Endothelial cell of umbilical vein (primary cell): Measurements from ENCODE around the gene CALR3. TPM values are rescaled to one million over a fixed set of nuclear protein-coding genes. Genes with fewer than 3 reads are reported as not detected.

Experiments used
- BruUV-seq: library from RNA; stranded (reverse); fragments of 400-500 nt; replicated peaks from 2 replicates; lab custom pipeline; 2021; lab: Mats Ljungman, UMichigan
- CTCF ChIA-PET: fragments of 300-600, 350-600 bp; sonication (Branson Sonifier 250); formaldehyde crosslinking; loops from one replicate; lab custom pipeline; 2021; ENCODE audit warnings: antibody characterized with exemption, inconsistent platforms; lab: Charles Lee
- POLR2A ChIA-PET: fragments of 300-600, 350-600 bp; sonication (Branson Sonifier 250); formaldehyde crosslinking; loops from one replicate; lab custom pipeline; 2021; ENCODE audit warnings: antibody characterized with exemption, inconsistent platforms; lab: Charles Lee
- DNase-seq: peaks from one replicate; pipeline ENCODE4 v3.0.0-alpha.2; 2011; ENCODE audit warnings: low read depth, low spot score
- FAIRE-seq: peaks from 2 replicates; lab custom pipeline; 2011; peaks lifted over from hg19 to GRCh38; lab: Jason Lieb, UNC
- H2AFZ ChIP-seq: 2 replicates; pipeline ENCODE4 v1.6.0; 2012; ENCODE audit warnings: low read depth, low read length, control low read depth, inconsistent platforms
- H3K27ac ChIP-seq: 2 replicates; pipeline ENCODE4 v1.5.1; 2011; ENCODE audit warnings: low read depth, mild to moderate bottlenecking, control low read depth, low read length, moderate library complexity; ENCODE audit not compliant: insufficient read depth
- H3K27me3 ChIP-seq, 2 experiments: 2 replicates each; pipeline versions ENCODE4 v1.6.0 to v1.6.1; 2011; ENCODE audit warnings: low read length in 2 of 2, mixed read lengths in 1 of 2; ENCODE audit not compliant: control insufficient read depth in 2 of 2, insufficient read depth in 2 of 2
- H3K36me3 ChIP-seq, 2 experiments: 2 replicates in 1 of 2; 3 replicates in 1 of 2; pipeline ENCODE4 v1.5.1; 2011; ENCODE audit warnings: low read length in 2 of 2, mild to moderate bottlenecking in 1 of 2, moderate library complexity in 1 of 2; ENCODE audit not compliant: control insufficient read depth in 2 of 2, insufficient read depth in 2 of 2; ENCODE audit errors: extremely low read depth in 1 of 2
- H3K4me1 ChIP-seq: 3 replicates; pipeline ENCODE4 v1.5.1; 2011; ENCODE audit warnings: mild to moderate bottlenecking, low read length; ENCODE audit not compliant: control insufficient read depth, insufficient read depth; ENCODE audit errors: extremely low read depth
- H3K4me2 ChIP-seq: 2 replicates; pipeline ENCODE4 v1.6.1; 2011; ENCODE audit warnings: low read length, control low read depth, mixed read lengths; ENCODE audit not compliant: insufficient read depth
- H3K4me3 ChIP-seq, 3 experiments: fragments of 200-600 bp in 1 of 3; sonication (generic), shearing (Covaris generic) in 1 of 3; replicated peaks in 1 of 3; 2 replicates each; pipeline ENCODE4 v1.5.1; 2011 to 2016; ENCODE audit warnings: control low read depth in 3 of 3, low read length in 3 of 3, mild to moderate bottlenecking in 2 of 3, inconsistent platforms in 1 of 3, low read depth in 1 of 3, moderate library complexity in 1 of 3; ENCODE audit not compliant: insufficient read depth in 1 of 3
- H3K79me2 ChIP-seq: 2 replicates; pipeline ENCODE4 v1.6.0; 2012; ENCODE audit warnings: low read length, inconsistent platforms; ENCODE audit not compliant: control insufficient read depth, insufficient read depth
- H3K9ac ChIP-seq: replicated peaks from 2 replicates; pipeline ENCODE3; 2011; ENCODE audit warnings: low read length, control low read depth; ENCODE audit not compliant: insufficient read depth; ENCODE audit errors: extremely low read depth
- H3K9me1 ChIP-seq: replicated peaks from 3 replicates; pipeline ENCODE4 v1.6.0; 2011; ENCODE audit warnings: mild to moderate bottlenecking, low read length; ENCODE audit not compliant: control insufficient read depth, insufficient read depth; ENCODE audit errors: extremely low read depth
- H3K9me3 ChIP-seq: replicated peaks from 2 replicates; pipeline ENCODE4 v1.5.1; 2012; ENCODE audit warnings: low read length, inconsistent platforms; ENCODE audit not compliant: control insufficient read depth, insufficient read depth
- H4K20me1 ChIP-seq: replicated peaks from 2 replicates; pipeline ENCODE3; 2011; ENCODE audit warnings: mild to moderate bottlenecking, low read length; ENCODE audit not compliant: control insufficient read depth, insufficient read depth; ENCODE audit errors: extremely low read depth
- EZH2 ChIP-seq: IDR thresholded peaks from 2 replicates; pipeline ENCODE4 v1.6.1; 2012; ENCODE audit warnings: borderline replicate concordance, low read depth, mild to moderate bottlenecking, moderate library complexity, low read length, inconsistent platforms; ENCODE audit not compliant: severe bottlenecking
- FOS ChIP-seq: IDR thresholded peaks from 2 replicates; pipeline ENCODE4 v1.6.1; 2011; ENCODE audit warnings: mild to moderate bottlenecking, low read length, moderate library complexity, borderline replicate concordance; ENCODE audit not compliant: insufficient read depth
- GATA2 ChIP-seq: IDR thresholded peaks from 2 replicates; pipeline ENCODE4 v1.7.0; 2011; ENCODE audit warnings: low read depth, mild to moderate bottlenecking, moderate library complexity, mixed read lengths, low read length; ENCODE audit not compliant: insufficient read length, insufficient read depth
- JUN ChIP-seq: IDR thresholded peaks from 2 replicates; pipeline ENCODE4 v1.6.1; 2011; ENCODE audit warnings: borderline replicate concordance, low read depth; ENCODE audit not compliant: insufficient read length, insufficient read depth
- MYC ChIP-seq: IDR thresholded peaks from one replicate; pipeline ENCODE4 v1.6.1; 2011; ENCODE audit warnings: mild to moderate bottlenecking, low read depth, low read length
- POLR2A ChIP-seq: IDR thresholded peaks from 2 replicates; pipeline ENCODE4 v1.6.1; 2012; ENCODE audit warnings: low read depth, mild to moderate bottlenecking, control low read depth, low read length
- POLR2AphosphoS5 ChIP-seq: IDR thresholded peaks from 2 replicates; pipeline ENCODE4 v1.6.1; 2012; ENCODE audit warnings: low read depth, mild to moderate bottlenecking, control low read depth, low read length, moderate library complexity; ENCODE audit not compliant: insufficient read depth
- dilution Hi-C: fragments of 300-500 bp; cut with MboI; formaldehyde crosslinking; loops from one replicate; pipeline ENCODE4 v1.15.0; 2019; ENCODE audit warnings: low sequenced_read_pairs; ENCODE audit not compliant: extremely low pct_ligation_motif_present
- intact Hi-C: fragments of 100-400 bp; cut with micrococcal nuclease; formaldehyde crosslinking; loops from one replicate; pipeline ENCODE4 v1.10.0; 2022
- polyA plus RNA-seq, 4 experiments: library from polyadenylated mRNA; depleted of rRNA in 3 of 4; stranded (reverse) in 3 of 4; unstranded in 1 of 4; fragments of >200 nt; gene quantifications; 2 replicates each; pipeline versions ENCODE4 v1.2.1 to v1.2.3, GENCODE V29; 2011 to 2012; ENCODE audit warnings: missing spikeins in 1 of 4
- total RNA-seq: library from RNA; stranded (reverse); gene quantifications from 2 replicates; pipeline ENCODE4 v1.2.3, GENCODE V29; 2021
- TF ChIP-seq, protein P1 (sequence below), 2 donors: IDR thresholded peaks; 1 replicate in 1 of 2; 2 replicates in 1 of 2; pipeline ENCODE4 v1.5.1; 2011; ENCODE audit warnings: low read length in 2 of 2, mild to moderate bottlenecking in 2 of 2, moderate library complexity in 2 of 2, control low read depth in 1 of 2, inconsistent platforms in 1 of 2, low read depth in 1 of 2; ENCODE audit not compliant: insufficient read depth in 1 of 2; ENCODE audit errors: extremely low read depth in 1 of 2
- TF ChIP-seq, protein P2 (sequence below): IDR thresholded peaks from 2 replicates; pipeline ENCODE4 v1.6.1; 2011; ENCODE audit not compliant: insufficient read depth, insufficient read length

The CALR3 gene
- total and polyA plus RNA-seq, 2 donors (not counting 3 experiments of a cell fraction or from before 2014, with no cell fraction given) = not detected

DNA sequence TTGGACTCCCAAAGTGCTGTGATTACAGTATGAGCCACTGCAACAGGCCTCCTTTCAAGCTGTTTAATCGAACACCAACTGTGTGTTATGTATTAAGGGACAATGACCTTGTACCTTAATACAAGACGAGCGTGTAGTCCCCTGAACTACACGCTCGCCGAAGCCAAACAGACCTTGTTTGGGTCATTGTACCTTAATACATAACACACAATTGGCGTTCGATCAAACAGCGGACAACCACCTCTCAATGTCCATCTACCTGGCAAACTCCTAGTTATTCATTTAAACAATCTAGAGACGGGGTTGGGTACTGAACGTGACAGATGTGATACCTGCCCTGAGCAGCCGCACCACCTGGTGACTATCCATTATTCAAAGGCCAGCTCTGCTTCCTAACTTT, 45.0 kb upstream of the CALR3 start:
- H3K4me3 ChIP-seq = peak overlapping the region in 2 of 3 experiments; percentile 66 to 85
- H3K27ac ChIP-seq = peak overlapping the region; percentile 70
- intact Hi-C loops (loop anchor here (1.0 to 5.0 kb wide), 2 partner anchors 87 to 104 kb away; partner anchors contain the start of gene MED26), dilution Hi-C loops (no loop called here)
- H3K9me1 ChIP-seq = no peaks in the 10 kb centered on the region
- no peaks in the 10 kb centered on the region for H4K20me1 ChIP-seq
- H3K4me2 ChIP-seq = peak overlapping the region; percentile 80
- no peaks in the 10 kb centered on the region for H3K9me3 ChIP-seq
- ChIA-PET CTCF (no interaction called here), POLR2A (no interaction called here)
- no peak for DNase-seq
- H2AFZ ChIP-seq = no peak overlapping the region
- no peak for FAIRE-seq
- peaks cover 9 to 16% of the 10 kb centered on the region in 2 experiments for H3K36me3 ChIP-seq
- no peak for TF ChIP-seq GATA2
- TF ChIP-seq, protein P1, sequence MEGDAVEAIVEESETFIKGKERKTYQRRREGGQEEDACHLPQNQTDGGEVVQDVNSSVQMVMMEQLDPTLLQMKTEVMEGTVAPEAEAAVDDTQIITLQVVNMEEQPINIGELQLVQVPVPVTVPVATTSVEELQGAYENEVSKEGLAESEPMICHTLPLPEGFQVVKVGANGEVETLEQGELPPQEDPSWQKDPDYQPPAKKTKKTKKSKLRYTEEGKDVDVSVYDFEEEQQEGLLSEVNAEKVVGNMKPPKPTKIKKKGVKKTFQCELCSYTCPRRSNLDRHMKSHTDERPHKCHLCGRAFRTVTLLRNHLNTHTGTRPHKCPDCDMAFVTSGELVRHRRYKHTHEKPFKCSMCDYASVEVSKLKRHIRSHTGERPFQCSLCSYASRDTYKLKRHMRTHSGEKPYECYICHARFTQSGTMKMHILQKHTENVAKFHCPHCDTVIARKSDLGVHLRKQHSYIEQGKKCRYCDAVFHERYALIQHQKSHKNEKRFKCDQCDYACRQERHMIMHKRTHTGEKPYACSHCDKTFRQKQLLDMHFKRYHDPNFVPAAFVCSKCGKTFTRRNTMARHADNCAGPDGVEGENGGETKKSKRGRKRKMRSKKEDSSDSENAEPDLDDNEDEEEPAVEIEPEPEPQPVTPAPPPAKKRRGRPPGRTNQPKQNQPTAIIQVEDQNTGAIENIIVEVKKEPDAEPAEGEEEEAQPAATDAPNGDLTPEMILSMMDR (IDR thresholded peaks at IDR 0.05; ENCODE audit: extremely low read depth in 1 of 2, insufficient read depth in 1 of 2, low read depth in 1 of 2, low read length in 2 of 2) = no peak
- no peak for TF ChIP-seq MYC
- TF ChIP-seq EZH2 = no peak
- no peak for TF ChIP-seq POLR2A
- TF ChIP-seq POLR2AphosphoS5 = no peak
- TF ChIP-seq, protein P2, sequence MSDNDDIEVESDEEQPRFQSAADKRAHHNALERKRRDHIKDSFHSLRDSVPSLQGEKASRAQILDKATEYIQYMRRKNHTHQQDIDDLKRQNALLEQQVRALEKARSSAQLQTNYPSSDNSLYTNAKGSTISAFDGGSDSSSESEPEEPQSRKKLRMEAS = no peak
- no peak for TF ChIP-seq FOS
- no peak for TF ChIP-seq JUN
- no peaks in the 10 kb centered on the region for H3K27me3 ChIP-seq
- BruUV-seq = no TSS peak
- H3K9ac ChIP-seq = peak overlapping the region; percentile 94
- H3K4me1 ChIP-seq = peaks cover 12% of the 10 kb centered on the region
- peaks cover 70% of the 10 kb centered on the region for H3K79me2 ChIP-seq
